Endothelial cell (in vitro differentiated cells): ENCODE results near the gene SLC6A11. TPM values are rescaled to one million over a fixed set of nuclear protein-coding genes. Genes with fewer than 3 reads are reported as not detected.

Experiments used
- DNase-seq: peaks from one replicate; pipeline ENCODE4 v3.0.0; 2021; ENCODE audit warnings: low spot score
- H3K27ac Mint-ChIP-seq: one replicate; pipeline ENCODE4 v1.8.0; 2021; ENCODE audit warnings: mixed read lengths, inconsistent platforms; ENCODE audit not compliant: unreplicated experiment
- H3K27me3 Mint-ChIP-seq: one replicate; pipeline ENCODE4 v1.8.0; 2021; ENCODE audit warnings: mild to moderate bottlenecking, moderate library complexity, mixed read lengths, inconsistent platforms; ENCODE audit not compliant: unreplicated experiment
- H3K36me3 Mint-ChIP-seq: one replicate; pipeline ENCODE4 v1.8.0; 2021; ENCODE audit warnings: mild to moderate bottlenecking, low read depth, mixed read lengths, inconsistent platforms; ENCODE audit not compliant: unreplicated experiment
- H3K4me1 Mint-ChIP-seq: one replicate; pipeline ENCODE4 v1.8.0; 2021; ENCODE audit warnings: mild to moderate bottlenecking, mixed read lengths, inconsistent platforms; ENCODE audit not compliant: unreplicated experiment
- H3K4me3 Mint-ChIP-seq: one replicate; pipeline ENCODE4 v1.8.0; 2021; ENCODE audit warnings: mild to moderate bottlenecking, mixed read lengths, inconsistent platforms; ENCODE audit not compliant: unreplicated experiment
- H3K9me3 Mint-ChIP-seq: one replicate; pipeline ENCODE4 v1.8.0; 2021; ENCODE audit warnings: mixed read lengths, inconsistent platforms; ENCODE audit not compliant: unreplicated experiment
- total RNA-seq: library from RNA; stranded (reverse); fragmentation: NEBNext Ultra II Directional; extraction: Animal tissue kit (Norgen Biotek cat#: 25700); gene quantifications from one replicate; pipeline ENCODE4 v1.2.1, GENCODE V29; 2021; ENCODE audit not compliant: unreplicated experiment
- TF ChIP-seq, protein P1 (sequence below): fragments of 200-600 bp; sonication (generic); IDR thresholded peaks from one replicate; pipeline ENCODE4 v1.5.0; 2021; ENCODE audit warnings: antibody characterized with exemption; ENCODE audit not compliant: unreplicated experiment

SLC6A11 gene
- total RNA-seq, 1 donor from 2014 or later, result 0.15 TPM

DNA sequence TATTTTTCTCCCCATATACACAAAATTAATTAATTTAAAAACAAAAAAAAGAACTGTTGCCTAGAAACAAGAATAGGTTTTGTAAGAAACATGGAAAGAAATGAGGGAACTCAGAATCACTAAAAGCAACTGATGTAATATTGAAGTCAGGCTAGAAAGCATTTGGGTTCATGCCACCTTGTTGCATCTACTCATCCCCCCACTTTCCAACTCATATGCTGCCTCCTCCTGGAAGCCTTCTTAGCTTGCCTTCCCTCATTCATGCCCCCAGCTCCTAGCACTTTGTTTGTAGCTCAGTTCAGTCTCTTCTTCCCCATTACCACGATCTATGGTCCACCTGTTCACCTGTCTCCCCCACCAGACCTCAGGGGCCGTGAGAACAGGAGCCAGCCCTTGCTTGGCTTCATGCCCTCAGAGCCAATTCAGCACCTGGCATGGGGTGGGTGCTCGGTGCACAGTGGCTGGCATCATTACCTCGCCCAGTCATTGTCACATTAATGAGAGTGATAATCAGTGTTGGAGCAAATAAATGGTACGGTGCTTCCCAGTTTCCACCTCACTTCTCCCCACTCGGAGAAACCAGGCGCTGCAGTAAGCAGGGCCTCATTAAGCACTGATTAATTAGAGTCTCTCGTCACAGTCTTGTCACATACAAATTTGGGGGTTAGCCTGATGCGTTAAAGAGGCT, 114.1 kb downstream of the SLC6A11 start:
- Mint-ChIP-seq H3K27me3 (peaks cover 5% of the 10 kb centered on the region), H3K4me3 (no peak overlapping the region), H3K4me1 (no peaks in the 10 kb centered on the region), H3K27ac (no peak overlapping the region), H3K9me3 (no peaks in the 10 kb centered on the region), H3K36me3 (no peaks in the 10 kb centered on the region)
- TF ChIP-seq, protein P1, sequence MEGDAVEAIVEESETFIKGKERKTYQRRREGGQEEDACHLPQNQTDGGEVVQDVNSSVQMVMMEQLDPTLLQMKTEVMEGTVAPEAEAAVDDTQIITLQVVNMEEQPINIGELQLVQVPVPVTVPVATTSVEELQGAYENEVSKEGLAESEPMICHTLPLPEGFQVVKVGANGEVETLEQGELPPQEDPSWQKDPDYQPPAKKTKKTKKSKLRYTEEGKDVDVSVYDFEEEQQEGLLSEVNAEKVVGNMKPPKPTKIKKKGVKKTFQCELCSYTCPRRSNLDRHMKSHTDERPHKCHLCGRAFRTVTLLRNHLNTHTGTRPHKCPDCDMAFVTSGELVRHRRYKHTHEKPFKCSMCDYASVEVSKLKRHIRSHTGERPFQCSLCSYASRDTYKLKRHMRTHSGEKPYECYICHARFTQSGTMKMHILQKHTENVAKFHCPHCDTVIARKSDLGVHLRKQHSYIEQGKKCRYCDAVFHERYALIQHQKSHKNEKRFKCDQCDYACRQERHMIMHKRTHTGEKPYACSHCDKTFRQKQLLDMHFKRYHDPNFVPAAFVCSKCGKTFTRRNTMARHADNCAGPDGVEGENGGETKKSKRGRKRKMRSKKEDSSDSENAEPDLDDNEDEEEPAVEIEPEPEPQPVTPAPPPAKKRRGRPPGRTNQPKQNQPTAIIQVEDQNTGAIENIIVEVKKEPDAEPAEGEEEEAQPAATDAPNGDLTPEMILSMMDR, result no peak
- DNase-seq, result no peak

DNA sequence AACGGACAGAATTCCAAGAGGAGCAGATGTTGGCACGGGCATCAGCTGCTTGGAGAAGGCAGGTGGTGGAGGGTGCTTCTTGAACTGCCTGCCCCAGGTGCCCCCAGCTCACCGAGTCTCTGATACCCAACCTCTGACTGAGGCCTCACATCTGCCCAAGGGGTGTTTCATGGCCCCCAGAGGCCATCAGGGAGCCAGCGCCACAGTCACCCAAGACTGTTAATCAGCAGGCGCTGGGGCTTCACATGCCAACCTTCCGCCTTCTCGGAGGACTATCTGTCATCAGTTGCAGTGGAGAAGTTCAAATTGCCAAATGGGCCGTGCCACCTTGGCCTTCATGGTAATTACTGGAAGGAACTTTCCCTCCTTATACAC, 114.6 kb downstream of the SLC6A11 start:
- TF ChIP-seq, protein P1, result no peak
- Mint-ChIP-seq H3K9me3 (no peaks in the 10 kb centered on the region), H3K4me3 (no peak overlapping the region), H3K27me3 (peaks cover 5% of the 10 kb centered on the region), H3K27ac (no peak overlapping the region), H3K36me3 (no peaks in the 10 kb centered on the region), H3K4me1 (no peaks in the 10 kb centered on the region)
- DNase-seq, result no peak

DNA sequence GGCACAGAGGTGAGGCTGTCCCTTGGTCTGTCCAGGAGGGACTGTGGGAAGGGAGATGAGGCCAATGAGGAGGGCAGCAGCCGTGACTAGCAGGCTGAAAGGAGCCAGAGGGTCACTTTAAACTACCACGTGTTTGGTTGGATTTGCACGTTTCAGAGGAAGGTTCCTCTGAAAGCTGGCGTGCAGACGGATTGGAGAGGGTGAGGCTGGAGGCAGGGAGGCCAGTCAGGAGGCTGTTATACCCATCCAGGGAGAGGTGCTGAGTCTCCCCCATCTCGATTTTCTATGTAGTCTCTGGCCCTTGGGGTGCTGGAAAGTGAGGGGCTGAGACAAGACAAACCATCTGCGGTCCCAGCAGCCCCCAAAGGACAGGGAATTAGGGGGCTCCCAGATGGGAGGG, 116.6 kb downstream of the SLC6A11 start:
- Mint-ChIP-seq H3K27me3 (peaks cover 2% of the 10 kb centered on the region), H3K27ac (no peak overlapping the region), H3K4me1 (no peaks in the 10 kb centered on the region), H3K4me3 (no peak overlapping the region), H3K36me3 (no peaks in the 10 kb centered on the region), H3K9me3 (no peaks in the 10 kb centered on the region)
- DNase-seq, result no peak
- TF ChIP-seq, protein P1, result no peak

DNA sequence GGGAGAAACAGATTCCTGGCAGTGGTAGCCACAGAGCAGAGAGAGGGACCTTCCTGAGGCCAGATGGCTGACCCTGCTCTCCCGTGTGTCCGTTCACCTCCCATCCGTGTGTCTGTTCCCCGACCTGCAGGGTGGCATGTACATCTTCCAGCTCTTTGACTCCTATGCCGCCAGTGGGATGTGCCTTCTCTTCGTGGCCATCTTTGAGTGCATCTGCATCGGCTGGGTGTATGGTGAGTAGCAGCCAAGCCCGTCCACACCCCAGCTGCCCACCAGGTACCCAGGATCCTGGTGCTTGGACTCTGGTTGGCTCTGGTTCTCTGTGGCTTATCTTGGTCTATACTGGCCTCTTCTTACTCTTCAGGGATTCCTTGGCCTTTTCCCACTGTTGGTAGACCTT, 117.0 kb downstream of the SLC6A11 start:
- Mint-ChIP-seq H3K27me3 (peaks cover 2% of the 10 kb centered on the region), H3K4me3 (no peak overlapping the region), H3K4me1 (no peaks in the 10 kb centered on the region), H3K27ac (no peak overlapping the region), H3K36me3 (no peaks in the 10 kb centered on the region), H3K9me3 (no peaks in the 10 kb centered on the region)
- TF ChIP-seq, protein P1, result no peak
- DNase-seq, result no peak

DNA sequence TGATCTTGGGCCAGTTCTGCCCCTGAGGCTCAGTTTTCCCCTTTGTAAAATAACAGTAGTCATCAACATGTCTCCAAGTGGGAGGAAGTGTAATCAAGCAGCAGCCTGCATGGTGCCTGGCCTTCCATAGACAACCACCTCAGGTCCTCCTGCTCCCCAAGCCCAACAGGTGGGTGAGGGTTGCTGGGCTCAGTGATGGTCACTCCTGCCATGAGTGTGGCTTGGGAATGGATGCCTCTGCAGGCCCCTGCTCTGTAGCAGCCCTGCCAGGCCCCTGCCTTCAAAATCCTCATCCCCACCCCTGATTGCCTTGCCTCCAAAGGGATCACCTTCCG, 117.4 kb downstream of the SLC6A11 start:
- Mint-ChIP-seq H3K4me3 (no peak overlapping the region), H3K9me3 (no peaks in the 10 kb centered on the region), H3K27me3 (peaks cover 3% of the 10 kb centered on the region), H3K27ac (no peak overlapping the region), H3K4me1 (no peaks in the 10 kb centered on the region), H3K36me3 (no peaks in the 10 kb centered on the region)
- DNase-seq, result no peak
- TF ChIP-seq, protein P1, result no peak
